OCI-LY3 (cell line): ENCODE measurements around the gene TBC1D2B.

Experiments
- H2AFZ ChIP-seq: fragments of 200-600, 300-600 bp; shearing (Covaris generic); 2 replicates; pipeline ENCODE4 v1.6.0; 2014; ENCODE audit warnings: antibody characterized with exemption, low read depth, low read length
- H3K27ac ChIP-seq: fragments of 200-600, 300-600 bp; sonication (generic); 2 replicates; pipeline ENCODE4 v1.5.1; 2014; ENCODE audit warnings: mild to moderate bottlenecking, low read length, moderate library complexity, mixed read lengths
- H3K27me3 ChIP-seq: fragments of 200-600, 300-600 bp; sonication (generic); 2 replicates; pipeline ENCODE4 v1.6.1; 2014; ENCODE audit warnings: low read depth, low read length, mixed read lengths
- H3K36me3 ChIP-seq: fragments of 200-600, 300-600 bp; sonication (generic); replicated peaks from 2 replicates; pipeline ENCODE3; 2014; ENCODE audit warnings: low read depth, low read length, mixed read lengths
- H3K4me1 ChIP-seq: fragments of 300-600, 200-600 bp; sonication (generic); 2 replicates; pipeline ENCODE4 v1.6.1; 2014; ENCODE audit warnings: low read length, mixed read lengths
- H3K4me2 ChIP-seq: fragments of 200-600, 300-600 bp; sonication (generic); 2 replicates; pipeline ENCODE4 v1.6.1; 2014; ENCODE audit warnings: low read length, mixed read lengths
- H3K4me3 ChIP-seq: fragments of 300-600, 200-600 bp; sonication (generic); 2 replicates; pipeline ENCODE4 v1.5.1; 2014; ENCODE audit warnings: antibody characterized with exemption, mild to moderate bottlenecking, low read length, moderate library complexity
- H3K79me2 ChIP-seq: fragments of 300-600, 200-600 bp; shearing (Covaris generic); 2 replicates; pipeline ENCODE4 v1.6.1; 2014; ENCODE audit warnings: mild to moderate bottlenecking, low read length, mixed read lengths
- H3K9ac ChIP-seq: fragments of 300-600, 200-600 bp; shearing (Covaris generic); 2 replicates; pipeline ENCODE4 v1.6.0; 2014; ENCODE audit warnings: mild to moderate bottlenecking, low read length, moderate library complexity
- H3K9me3 ChIP-seq: fragments of 200-600, 300-600 bp; shearing (Covaris generic); 2 replicates; pipeline ENCODE4 v1.6.1; 2014; ENCODE audit warnings: low read length, mixed read lengths; ENCODE audit not compliant: insufficient read depth
- H4K20me1 ChIP-seq: fragments of 200-600, 300-600 bp; sonication (generic); 2 replicates; pipeline ENCODE4 v1.6.1; 2016; ENCODE audit warnings: low read length, mixed read lengths; ENCODE audit not compliant: insufficient read depth
- EZH2phosphoT487 ChIP-seq: fragments of 200-600 bp; shearing (Covaris generic); IDR thresholded peaks from 2 replicates; pipeline ENCODE4 v1.6.1; 2018; ENCODE audit warnings: antibody characterized with exemption, mixed run types, low read depth
- TF ChIP-seq, protein P1 (sequence below): fragments of 200-600, 300-600 bp; sonication (generic); IDR thresholded peaks from 2 replicates; pipeline ENCODE4 v1.5.1; 2014; ENCODE audit warnings: antibody characterized with exemption, low read length, low read depth

The TBC1D2B gene

DNA sequence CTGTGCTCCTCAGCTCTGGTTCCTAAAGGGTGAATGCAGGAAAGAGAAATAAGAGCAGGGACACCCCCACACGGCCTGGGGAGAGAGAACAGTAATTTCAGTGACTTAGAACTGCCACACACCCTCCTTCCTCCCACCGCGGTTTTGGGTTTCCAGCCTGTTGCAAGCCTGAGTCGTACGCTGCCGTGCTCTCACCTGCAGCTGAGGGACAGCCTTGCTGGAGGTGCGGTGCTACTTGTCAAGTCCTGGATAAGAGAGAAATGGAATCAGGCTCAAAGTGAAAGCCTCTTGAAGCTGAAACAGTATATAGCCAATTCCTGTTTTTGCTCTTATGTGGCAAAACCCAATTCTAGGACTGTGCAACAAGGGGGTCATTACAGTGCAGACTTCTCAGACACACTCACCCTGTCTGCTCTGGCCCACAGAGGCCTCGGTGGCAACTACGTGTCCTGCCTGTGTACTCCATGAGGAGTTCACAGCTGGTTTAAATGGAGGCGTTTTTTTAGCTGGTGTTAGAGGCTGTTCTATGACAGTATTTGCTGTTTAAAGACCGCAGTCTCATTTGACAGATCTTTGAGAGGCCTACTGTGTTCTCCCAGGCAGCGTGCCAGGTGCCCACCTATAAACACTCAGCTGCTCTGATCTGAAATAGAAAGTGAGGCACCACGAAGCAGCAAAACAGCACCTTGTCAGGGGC, 42.9 kb downstream of the TBC1D2B start:
- Histone ChIP-seq H3K9ac (no peak overlapping the region), H4K20me1 (peaks cover 4% of the 10 kb centered on the region; the same call in 1 of the 2 replicates), H3K27ac (no peak overlapping the region), H3K4me2 (peak overlapping the region; percentile 59), H3K4me1 (peaks cover 43% of the 10 kb centered on the region), H3K27me3 (no peaks in the 10 kb centered on the region), H3K36me3 (no peaks in the 10 kb centered on the region), H2AFZ (no peak overlapping the region), H3K79me2 (no peaks in the 10 kb centered on the region), H3K4me3 (peak overlapping the region; percentile 9), H3K9me3 (no peaks in the 10 kb centered on the region)
- TF ChIP-seq, protein P1, sequence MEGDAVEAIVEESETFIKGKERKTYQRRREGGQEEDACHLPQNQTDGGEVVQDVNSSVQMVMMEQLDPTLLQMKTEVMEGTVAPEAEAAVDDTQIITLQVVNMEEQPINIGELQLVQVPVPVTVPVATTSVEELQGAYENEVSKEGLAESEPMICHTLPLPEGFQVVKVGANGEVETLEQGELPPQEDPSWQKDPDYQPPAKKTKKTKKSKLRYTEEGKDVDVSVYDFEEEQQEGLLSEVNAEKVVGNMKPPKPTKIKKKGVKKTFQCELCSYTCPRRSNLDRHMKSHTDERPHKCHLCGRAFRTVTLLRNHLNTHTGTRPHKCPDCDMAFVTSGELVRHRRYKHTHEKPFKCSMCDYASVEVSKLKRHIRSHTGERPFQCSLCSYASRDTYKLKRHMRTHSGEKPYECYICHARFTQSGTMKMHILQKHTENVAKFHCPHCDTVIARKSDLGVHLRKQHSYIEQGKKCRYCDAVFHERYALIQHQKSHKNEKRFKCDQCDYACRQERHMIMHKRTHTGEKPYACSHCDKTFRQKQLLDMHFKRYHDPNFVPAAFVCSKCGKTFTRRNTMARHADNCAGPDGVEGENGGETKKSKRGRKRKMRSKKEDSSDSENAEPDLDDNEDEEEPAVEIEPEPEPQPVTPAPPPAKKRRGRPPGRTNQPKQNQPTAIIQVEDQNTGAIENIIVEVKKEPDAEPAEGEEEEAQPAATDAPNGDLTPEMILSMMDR = no peak
- TF ChIP-seq EZH2phosphoT487 = no peak

DNA sequence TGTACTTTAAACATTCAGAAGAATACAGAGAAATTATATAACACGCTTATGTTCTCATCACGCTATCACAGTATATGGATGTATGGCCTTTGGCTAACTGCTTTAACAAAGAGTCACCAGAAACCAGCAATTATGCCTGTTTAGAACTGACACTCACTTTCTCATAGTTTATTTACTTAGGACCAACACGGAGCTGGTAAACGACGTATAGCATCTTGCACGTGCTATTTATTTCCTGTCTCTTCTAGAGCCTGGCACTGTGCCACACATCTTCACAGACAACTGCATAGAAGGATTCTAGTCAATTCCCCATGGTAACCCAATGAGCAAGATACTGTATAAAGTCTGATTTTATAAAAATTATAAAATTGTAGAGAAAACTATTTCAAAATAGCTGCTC, 43.6 kb downstream of the TBC1D2B start:
- Histone ChIP-seq H3K27me3 (no peaks in the 10 kb centered on the region), H3K9ac (no peak overlapping the region), H3K4me3 (no peak overlapping the region), H3K4me2 (peak overlapping the region; percentile 59), H2AFZ (no peak overlapping the region), H3K36me3 (no peaks in the 10 kb centered on the region), H3K4me1 (peaks cover 43% of the 10 kb centered on the region), H3K79me2 (no peaks in the 10 kb centered on the region), H3K9me3 (no peaks in the 10 kb centered on the region), H4K20me1 (peaks cover 4% of the 10 kb centered on the region; the same call in 1 of the 2 replicates), H3K27ac (no peak overlapping the region)
- TF ChIP-seq EZH2phosphoT487 = no peak
- TF ChIP-seq, protein P1 = no peak

DNA sequence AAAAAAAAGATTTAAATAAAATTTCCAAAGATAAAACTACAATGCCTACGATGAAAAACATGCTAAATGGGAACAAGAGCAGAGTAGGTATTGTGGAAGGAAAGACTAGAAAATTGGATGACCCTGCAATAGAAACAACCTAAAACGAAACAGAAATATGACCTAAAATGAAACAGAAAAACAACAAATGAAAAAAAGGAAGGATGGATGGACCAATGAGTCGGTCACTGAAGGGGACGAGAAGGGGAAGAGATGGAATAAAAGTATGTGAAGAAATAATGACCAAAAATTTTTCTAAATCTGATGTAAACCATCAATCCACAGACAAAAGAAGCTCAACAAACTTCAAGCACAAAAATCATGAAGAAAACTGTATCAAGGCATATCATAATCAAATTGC, 44.8 kb downstream of the TBC1D2B start:
- no peak overlapping the region for H3K27ac ChIP-seq
- H4K20me1 ChIP-seq = peaks cover 4% of the 10 kb centered on the region; the same call in 1 of the 2 replicates
- no peak overlapping the region for H3K9ac ChIP-seq
- H2AFZ ChIP-seq = no peak overlapping the region
- H3K4me1 ChIP-seq = peaks cover 43% of the 10 kb centered on the region
- no peaks in the 10 kb centered on the region for H3K9me3 ChIP-seq
- H3K27me3 ChIP-seq = no peaks in the 10 kb centered on the region
- no peak overlapping the region for H3K4me3 ChIP-seq
- H3K36me3 ChIP-seq = no peaks in the 10 kb centered on the region
- H3K79me2 ChIP-seq = no peaks in the 10 kb centered on the region
- TF ChIP-seq, protein P1 = no peak
- no peak for TF ChIP-seq EZH2phosphoT487
- peak overlapping the region; percentile 48; the same call in 1 of the 2 replicates for H3K4me2 ChIP-seq

DNA sequence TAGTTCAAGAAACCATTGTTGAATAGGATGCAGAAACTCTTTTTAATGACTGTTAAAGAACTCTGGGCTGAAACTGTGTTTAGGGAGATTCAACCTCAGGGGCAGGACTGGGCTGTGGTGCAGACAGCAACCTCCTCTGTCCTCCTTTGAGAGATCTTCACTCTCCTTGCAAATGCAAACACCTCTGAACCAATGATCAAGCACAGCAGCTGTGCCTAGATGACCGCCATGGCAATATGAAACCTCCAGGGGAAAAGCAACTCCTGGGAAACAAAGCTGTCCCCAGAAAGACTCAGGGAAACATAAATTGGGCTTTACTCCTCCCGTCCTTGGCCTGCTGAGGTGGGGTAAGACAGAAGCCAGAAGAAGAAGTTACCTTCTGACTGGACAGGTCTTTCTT, 52.6 kb downstream of the TBC1D2B start:
- no peaks in the 10 kb centered on the region for H3K36me3 ChIP-seq
- no peak overlapping the region for H3K9ac ChIP-seq
- H4K20me1 ChIP-seq = no peaks in the 10 kb centered on the region; the same call in 1 of the 2 replicates
- no peaks in the 10 kb centered on the region for H3K9me3 ChIP-seq
- H3K4me3 ChIP-seq = no peak overlapping the region
- no peaks in the 10 kb centered on the region for H3K27me3 ChIP-seq
- no peak overlapping the region for H3K27ac ChIP-seq
- H3K79me2 ChIP-seq = no peaks in the 10 kb centered on the region
- H3K4me1 ChIP-seq = no peaks in the 10 kb centered on the region
- H2AFZ ChIP-seq = no peak overlapping the region
- TF ChIP-seq, protein P1 = no peak
- no peak for TF ChIP-seq EZH2phosphoT487
- H3K4me2 ChIP-seq = no peak overlapping the region
